HG03469 (cell line): Measurements from ENCODE around the gene SPTB.

Experiments used
- ATAC-seq: cut with Tn5 transposase; IDR thresholded peaks from one replicate; pipeline ENCODE4 v1.9.1; 2021; ENCODE audit warnings: mild to moderate bottlenecking, moderate library complexity, moderate number of reproducible peaks; ENCODE audit not compliant: unreplicated experiment

SPTB gene

GRCh38 chr14:64715628-64716412 lies 163.9 kb downstream of the SPTB start:
- ATAC-seq, result no peak

- ATAC-seq, result no peak
These were observed 164.5 kb downstream of the SPTB start for GRCh38 chr14:64715146-64715627.

- no peak for ATAC-seq
These were observed 165.2 kb downstream of the SPTB start for GRCh38 chr14:64714432-64715025.

- no peak for ATAC-seq
These were observed 166.0 kb downstream of the SPTB start for GRCh38 chr14:64713677-64714076.

- ATAC-seq, result no peak
These were observed 168.7 kb downstream of the SPTB start for GRCh38 chr14:64711039-64711438.

GRCh38 chr14:64709126-64709525 lies 170.6 kb downstream of the SPTB start:
- ATAC-seq, result no peak

- ATAC-seq, result no peak
These were observed 171.3 kb downstream of the SPTB start for GRCh38 chr14:64708148-64709004.

- no peak for ATAC-seq
These were observed 172.0 kb downstream of the SPTB start for GRCh38 chr14:64707661-64708060.

- ATAC-seq, result no peak
These were observed 173.0 kb downstream of the SPTB start for GRCh38 chr14:64706593-64707193.

GRCh38 chr14:64706119-64706592 lies 173.6 kb downstream of the SPTB start:
- ATAC-seq, result no peak

GRCh38 chr14:64705381-64706118 lies 174.2 kb downstream of the SPTB start:
- no peak for ATAC-seq

GRCh38 chr14:64704743-64705380 lies 174.8 kb downstream of the SPTB start:
- ATAC-seq, result no peak

- no peak for ATAC-seq
These were observed 175.5 kb downstream of the SPTB start, which contains the start of gene PLEKHG3 for GRCh38 chr14:64704143-64704742. Gene PLEKHG3, plus strand, starts transcription at chr14:64704424. Its CDS starts 23,208 bp downstream, at chr14:64727632.

- no peak for ATAC-seq
These were observed 176.1 kb downstream of the SPTB start for GRCh38 chr14:64703395-64704142.

GRCh38 chr14:64702493-64703394 lies 177.0 kb downstream of the SPTB start:
- ATAC-seq, result no peak

- no peak for ATAC-seq
These were observed 178.0 kb downstream of the SPTB start for GRCh38 chr14:64701660-64702059.

GRCh38 chr14:64700894-64701293 lies 178.8 kb downstream of the SPTB start:
- no peak for ATAC-seq
